Thoracic aorta (tissue), 2 donors: ENCODE data around the gene ZNF195. TPM values are rescaled to one million over a fixed set of nuclear protein-coding genes. Genes with fewer than 3 reads are reported as not detected.
"Not testable (repeated sequence)": the region's sequence is repeated elsewhere in the genome, so short reads cannot be mapped to it uniquely, and the experiment has no call there.

Source experiments
- ATAC-seq: fragments of 150-250 bp; one replicate; pipeline ENCODE4 v1.8.0; 2017; ENCODE audit warnings: low read depth; ENCODE audit not compliant: insufficient number of reproducible peaks, low FRiP score
- DNase-seq: peaks from one replicate; pipeline ENCODE4 v3.0.0-alpha.2; 2020; ENCODE audit warnings: low spot score
- H3K27ac ChIP-seq, 2 donors: fragments of 200-600 bp; sonication (generic); 1 replicate in 1 of 2; 2 replicates in 1 of 2; pipeline ENCODE4 v1.5.1; 2016; ENCODE audit warnings: mild to moderate bottlenecking in 2 of 2, moderate library complexity in 2 of 2
- H3K27me3 ChIP-seq: fragments of 200-600 bp; sonication (generic); replicated peaks from 2 replicates; pipeline ENCODE4 v1.6.0; 2016; ENCODE audit warnings: mild to moderate bottlenecking; ENCODE audit not compliant: insufficient read depth
- H3K36me3 ChIP-seq: fragments of 200-600 bp; sonication (generic); one replicate; pipeline ENCODE4 v1.5.1; 2016
- H3K4me1 ChIP-seq, 2 donors: fragments of 200-600 bp; sonication (generic); 1 replicate in 1 of 2; 2 replicates in 1 of 2; pipeline versions ENCODE4 v1.5.1 to v1.6.0; 2016; ENCODE audit warnings: low read depth in 2 of 2, mild to moderate bottlenecking in 1 of 2; ENCODE audit not compliant: control insufficient read depth in 1 of 2
- H3K4me3 ChIP-seq: fragments of 200-600 bp; sonication (generic); 2 replicates; pipeline ENCODE4 v1.5.1; 2016; ENCODE audit warnings: mild to moderate bottlenecking
- H3K9me3 ChIP-seq: fragments of 200-600 bp; sonication (generic); 2 replicates; pipeline ENCODE4 v1.5.1; 2016
- total RNA-seq, 2 donors: library from RNA; depleted of rRNA; stranded (reverse); fragments of >200 nt; gene quantifications; one replicate each; pipeline versions ENCODE4 v1.1.0 to v1.2.3, GENCODE V29; 2016

ZNF195 gene
- total RNA-seq, 2 donors from 2014 or later = 20.8 to 33.4 TPM

GRCh38 chr11:3402861-3403250, 23.9 kb upstream of the ZNF195 start:
- not testable (repeated sequence) for H3K9me3 ChIP-seq, H3K27me3 ChIP-seq, H3K4me1 ChIP-seq, ATAC-seq, H3K4me3 ChIP-seq, H3K36me3 ChIP-seq, H3K27ac ChIP-seq, DNase-seq

- not testable (repeated sequence) for H3K36me3 ChIP-seq, H3K4me1 ChIP-seq, DNase-seq, H3K27ac ChIP-seq, H3K4me3 ChIP-seq, H3K27me3 ChIP-seq, H3K9me3 ChIP-seq, ATAC-seq
Measured at GRCh38 chr11:3402181-3402860, 23.4 kb upstream of the ZNF195 start.

GRCh38 chr11:3401052-3401451, 22.1 kb upstream of the ZNF195 start:
- H3K27ac ChIP-seq, H3K27me3 ChIP-seq, DNase-seq, H3K9me3 ChIP-seq, H3K4me1 ChIP-seq, ATAC-seq, H3K36me3 ChIP-seq, H3K4me3 ChIP-seq: not testable (repeated sequence)

GRCh38 chr11:3398509-3398908, 19.6 kb upstream of the ZNF195 start:
- not testable (repeated sequence) for ATAC-seq, H3K9me3 ChIP-seq, H3K4me3 ChIP-seq, H3K4me1 ChIP-seq, DNase-seq, H3K36me3 ChIP-seq, H3K27ac ChIP-seq, H3K27me3 ChIP-seq

- not testable (repeated sequence) for H3K27ac ChIP-seq, H3K9me3 ChIP-seq, DNase-seq, H3K4me3 ChIP-seq, H3K36me3 ChIP-seq, H3K27me3 ChIP-seq, ATAC-seq, H3K4me1 ChIP-seq
Measured at GRCh38 chr11:3398106-3398505, 19.2 kb upstream of the ZNF195 start.

- H3K4me3 ChIP-seq, H3K27me3 ChIP-seq, H3K4me1 ChIP-seq, DNase-seq, ATAC-seq, H3K36me3 ChIP-seq, H3K27ac ChIP-seq, H3K9me3 ChIP-seq: not testable (repeated sequence)
Measured at GRCh38 chr11:3397210-3397609, 18.3 kb upstream of the ZNF195 start.

GRCh38 chr11:3395468-3395867, 16.5 kb upstream of the ZNF195 start:
- not testable (repeated sequence) for H3K4me3 ChIP-seq, H3K4me1 ChIP-seq, H3K27me3 ChIP-seq, DNase-seq, H3K9me3 ChIP-seq, ATAC-seq, H3K27ac ChIP-seq, H3K36me3 ChIP-seq

- H3K27ac ChIP-seq, DNase-seq, H3K27me3 ChIP-seq, H3K36me3 ChIP-seq, H3K4me1 ChIP-seq, ATAC-seq, H3K4me3 ChIP-seq, H3K9me3 ChIP-seq: not testable (repeated sequence)
Measured at GRCh38 chr11:3394956-3395355, 16.0 kb upstream of the ZNF195 start.

- H3K4me1 ChIP-seq, DNase-seq, ATAC-seq, H3K9me3 ChIP-seq, H3K27me3 ChIP-seq, H3K27ac ChIP-seq, H3K36me3 ChIP-seq, H3K4me3 ChIP-seq: not testable (repeated sequence)
Measured at GRCh38 chr11:3393450-3393849, 14.5 kb upstream of the ZNF195 start.
